Measurements from ENCODE around the gene STYK1. TPM values are rescaled to one million over a fixed set of nuclear protein-coding genes. Genes with fewer than 3 reads are reported as not detected.

Gene STYK1
- total RNA-seq, 1 donor from 2014 or later: not detected

- Histone ChIP-seq H3K27ac (ENCODE audit: low read depth, low read length) (no peak overlapping the region), H3K27me3 (ENCODE audit: control insufficient read depth in 3 of 3, insufficient read depth in 3 of 3, low read length in 3 of 3) (no peaks in the 10 kb centered on the region), H3K4me3 (ENCODE audit: low read length in 3 of 3) (no peak overlapping the region), H3K4me1 (ENCODE audit: control insufficient read depth in 3 of 3, insufficient read depth in 3 of 3, low read length in 3 of 3) (peaks cover 0 to 2% (median 0%) of the 10 kb centered on the region in 3 donors), H3K36me3 (ENCODE audit: control insufficient read depth in 3 of 3, insufficient read depth in 3 of 3, low read length in 3 of 3) (peaks cover 36 to 45% (median 45%) of the 10 kb centered on the region in 3 donors), H3K9me3 (ENCODE audit: control insufficient read depth in 3 of 3, low read length in 3 of 3) (no peaks in the 10 kb centered on the region), H3K9ac (ENCODE audit: low read depth in 1 of 3, low read length in 3 of 3) (no peak overlapping the region)
Observed at GRCh38 chr12:10697156-10697555, 23.3 kb upstream of the STYK1 start.

GRCh38 chr12:10690906-10691305, 17.1 kb upstream of the STYK1 start:
- peaks cover 0 to 15% (median 4%) of the 10 kb centered on the region in 3 donors for H3K4me1 ChIP-seq (ENCODE audit: control insufficient read depth in 3 of 3, insufficient read depth in 3 of 3, low read length in 3 of 3)
- no peak overlapping the region for H3K4me3 ChIP-seq (ENCODE audit: low read length in 3 of 3)
- H3K36me3 ChIP-seq (ENCODE audit: control insufficient read depth in 3 of 3, insufficient read depth in 3 of 3, low read length in 3 of 3): peaks cover 0 to 5% (median 0%) of the 10 kb centered on the region in 3 donors
- no peaks in the 10 kb centered on the region for H3K27me3 ChIP-seq (ENCODE audit: control insufficient read depth in 3 of 3, insufficient read depth in 3 of 3, low read length in 3 of 3)
- H3K9ac ChIP-seq (ENCODE audit: low read depth in 1 of 3, low read length in 3 of 3): no peak overlapping the region
- no peak overlapping the region for H3K27ac ChIP-seq (ENCODE audit: low read depth, low read length)
- no peaks in the 10 kb centered on the region for H3K9me3 ChIP-seq (ENCODE audit: control insufficient read depth in 3 of 3, low read length in 3 of 3)

GRCh38 chr12:10689146-10689545, 15.3 kb upstream of the STYK1 start:
- Histone ChIP-seq H3K9me3 (ENCODE audit: control insufficient read depth in 3 of 3, low read length in 3 of 3) (no peaks in the 10 kb centered on the region), H3K4me3 (ENCODE audit: low read length in 3 of 3) (no peak overlapping the region), H3K36me3 (ENCODE audit: control insufficient read depth in 3 of 3, insufficient read depth in 3 of 3, low read length in 3 of 3) (peaks cover 0 to 5% (median 0%) of the 10 kb centered on the region in 3 donors)

GRCh38 chr12:10688042-10688441, 14.2 kb upstream of the STYK1 start:
- peaks cover 0 to 5% (median 0%) of the 10 kb centered on the region in 3 donors for H3K36me3 ChIP-seq (ENCODE audit: control insufficient read depth in 3 of 3, insufficient read depth in 3 of 3, low read length in 3 of 3)

More at GRCh38 chr12:10689146-10689545, 15.3 kb upstream of the STYK1 start:
- no peak overlapping the region for H3K9ac ChIP-seq (ENCODE audit: low read depth in 1 of 3, low read length in 3 of 3)
- peaks cover 0 to 15% (median 4%) of the 10 kb centered on the region in 3 donors for H3K4me1 ChIP-seq (ENCODE audit: control insufficient read depth in 3 of 3, insufficient read depth in 3 of 3, low read length in 3 of 3)
- no peaks in the 10 kb centered on the region for H3K27me3 ChIP-seq (ENCODE audit: control insufficient read depth in 3 of 3, insufficient read depth in 3 of 3, low read length in 3 of 3)
- no peak overlapping the region for H3K27ac ChIP-seq (ENCODE audit: low read depth, low read length)

GRCh38 chr12:10672231-10672868, 1.5 kb downstream of the STYK1 start:
- Histone ChIP-seq H3K27me3 (ENCODE audit: control insufficient read depth in 3 of 3, insufficient read depth in 3 of 3, low read length in 3 of 3) (peaks cover 11 to 24% (median 12%) of the 10 kb centered on the region in 3 donors), H3K27ac (ENCODE audit: low read depth, low read length) (no peak overlapping the region), H3K9ac (ENCODE audit: low read depth in 1 of 3, low read length in 3 of 3) (no peak overlapping the region), H3K4me3 (ENCODE audit: low read length in 3 of 3) (no peak overlapping the region), H3K4me1 (ENCODE audit: control insufficient read depth in 3 of 3, insufficient read depth in 3 of 3, low read length in 3 of 3) (peaks cover 0 to 8% (median 6%) of the 10 kb centered on the region in 3 donors), H3K36me3 (ENCODE audit: control insufficient read depth in 3 of 3, insufficient read depth in 3 of 3, low read length in 3 of 3) (no peaks in the 10 kb centered on the region), H3K9me3 (ENCODE audit: control insufficient read depth in 3 of 3, low read length in 3 of 3) (no peaks in the 10 kb centered on the region)

More at GRCh38 chr12:10688042-10688441, 14.2 kb upstream of the STYK1 start:
- peaks cover 0 to 15% (median 4%) of the 10 kb centered on the region in 3 donors for H3K4me1 ChIP-seq (ENCODE audit: control insufficient read depth in 3 of 3, insufficient read depth in 3 of 3, low read length in 3 of 3)
- H3K4me3 ChIP-seq (ENCODE audit: low read length in 3 of 3): no peak overlapping the region
- no peaks in the 10 kb centered on the region for H3K27me3 ChIP-seq (ENCODE audit: control insufficient read depth in 3 of 3, insufficient read depth in 3 of 3, low read length in 3 of 3)
- H3K9ac ChIP-seq (ENCODE audit: low read depth in 1 of 3, low read length in 3 of 3): no peak overlapping the region
- no peaks in the 10 kb centered on the region for H3K9me3 ChIP-seq (ENCODE audit: control insufficient read depth in 3 of 3, low read length in 3 of 3)
- no peak overlapping the region for H3K27ac ChIP-seq (ENCODE audit: low read depth, low read length)

GRCh38 chr12:10669533-10669932, 4.3 kb downstream of the STYK1 start:
- Histone ChIP-seq H3K27me3 (ENCODE audit: control insufficient read depth in 3 of 3, insufficient read depth in 3 of 3, low read length in 3 of 3) (peaks cover 11 to 22% (median 12%) of the 10 kb centered on the region in 3 donors), H3K4me1 (ENCODE audit: control insufficient read depth in 3 of 3, insufficient read depth in 3 of 3, low read length in 3 of 3) (peaks cover 0 to 8% (median 6%) of the 10 kb centered on the region in 3 donors), H3K4me3 (ENCODE audit: low read length in 3 of 3) (no peak overlapping the region), H3K9me3 (ENCODE audit: control insufficient read depth in 3 of 3, low read length in 3 of 3) (no peaks in the 10 kb centered on the region), H3K9ac (ENCODE audit: low read depth in 1 of 3, low read length in 3 of 3) (no peak overlapping the region), H3K36me3 (ENCODE audit: control insufficient read depth in 3 of 3, insufficient read depth in 3 of 3, low read length in 3 of 3) (no peaks in the 10 kb centered on the region), H3K27ac (ENCODE audit: low read depth, low read length) (no peak overlapping the region)

- H3K9me3 ChIP-seq (ENCODE audit: control insufficient read depth in 3 of 3, low read length in 3 of 3): no peaks in the 10 kb centered on the region
- peaks cover 5 to 12% (median 11%) of the 10 kb centered on the region in 3 donors for H3K27me3 ChIP-seq (ENCODE audit: control insufficient read depth in 3 of 3, insufficient read depth in 3 of 3, low read length in 3 of 3)
- H3K36me3 ChIP-seq (ENCODE audit: control insufficient read depth in 3 of 3, insufficient read depth in 3 of 3, low read length in 3 of 3): no peaks in the 10 kb centered on the region
- no peak overlapping the region for H3K4me3 ChIP-seq (ENCODE audit: low read length in 3 of 3)
- no peak overlapping the region for H3K27ac ChIP-seq (ENCODE audit: low read depth, low read length)
- H3K9ac ChIP-seq (ENCODE audit: low read depth in 1 of 3, low read length in 3 of 3): no peak overlapping the region
- peaks cover 0 to 2% (median 0%) of the 10 kb centered on the region in 3 donors for H3K4me1 ChIP-seq (ENCODE audit: control insufficient read depth in 3 of 3, insufficient read depth in 3 of 3, low read length in 3 of 3)
Observed at GRCh38 chr12:10668526-10668925, 5.3 kb downstream of the STYK1 start.

GRCh38 chr12:10667581-10667980, 6.3 kb downstream of the STYK1 start:
- Histone ChIP-seq H3K36me3 (ENCODE audit: control insufficient read depth in 3 of 3, insufficient read depth in 3 of 3, low read length in 3 of 3) (no peaks in the 10 kb centered on the region), H3K4me1 (ENCODE audit: control insufficient read depth in 3 of 3, insufficient read depth in 3 of 3, low read length in 3 of 3) (no peaks in the 10 kb centered on the region), H3K9ac (ENCODE audit: low read depth in 1 of 3, low read length in 3 of 3) (no peak overlapping the region), H3K9me3 (ENCODE audit: control insufficient read depth in 3 of 3, low read length in 3 of 3) (no peaks in the 10 kb centered on the region), H3K27ac (ENCODE audit: low read depth, low read length) (no peak overlapping the region), H3K27me3 (ENCODE audit: control insufficient read depth in 3 of 3, insufficient read depth in 3 of 3, low read length in 3 of 3) (peaks cover 0 to 7% (median 3%) of the 10 kb centered on the region in 3 donors), H3K4me3 (ENCODE audit: low read length in 3 of 3) (no peak overlapping the region)

GRCh38 chr12:10664499-10664898, 9.4 kb downstream of the STYK1 start:
- Histone ChIP-seq H3K27ac (ENCODE audit: low read depth, low read length) (no peak overlapping the region), H3K4me3 (ENCODE audit: low read length in 3 of 3) (no peak overlapping the region), H3K9ac (ENCODE audit: low read depth in 1 of 3, low read length in 3 of 3) (no peak overlapping the region), H3K9me3 (ENCODE audit: control insufficient read depth in 3 of 3, low read length in 3 of 3) (no peaks in the 10 kb centered on the region), H3K27me3 (ENCODE audit: control insufficient read depth in 3 of 3, insufficient read depth in 3 of 3, low read length in 3 of 3) (no peaks in the 10 kb centered on the region), H3K4me1 (ENCODE audit: control insufficient read depth in 3 of 3, insufficient read depth in 3 of 3, low read length in 3 of 3) (no peaks in the 10 kb centered on the region), H3K36me3 (ENCODE audit: control insufficient read depth in 3 of 3, insufficient read depth in 3 of 3, low read length in 3 of 3) (no peaks in the 10 kb centered on the region)

GRCh38 chr12:10663869-10664268, 10.0 kb downstream of the STYK1 start:
- no peaks in the 10 kb centered on the region for H3K36me3 ChIP-seq (ENCODE audit: control insufficient read depth in 3 of 3, insufficient read depth in 3 of 3, low read length in 3 of 3)
- H3K9me3 ChIP-seq (ENCODE audit: control insufficient read depth in 3 of 3, low read length in 3 of 3): no peaks in the 10 kb centered on the region
- H3K27me3 ChIP-seq (ENCODE audit: control insufficient read depth in 3 of 3, insufficient read depth in 3 of 3, low read length in 3 of 3): no peaks in the 10 kb centered on the region
- no peak overlapping the region for H3K27ac ChIP-seq (ENCODE audit: low read depth, low read length)
- no peak overlapping the region for H3K9ac ChIP-seq (ENCODE audit: low read depth in 1 of 3, low read length in 3 of 3)
- no peak overlapping the region for H3K4me3 ChIP-seq (ENCODE audit: low read length in 3 of 3)
- H3K4me1 ChIP-seq (ENCODE audit: control insufficient read depth in 3 of 3, insufficient read depth in 3 of 3, low read length in 3 of 3): no peaks in the 10 kb centered on the region

Measured in skeletal muscle tissue (tissue), 4 donors.